GM12865 (cell line): ENCODE measurements around the gene EFCAB11.

Source experiments
- DNase-seq: peaks from one replicate; pipeline ENCODE4 v3.0.0; 2010; ENCODE audit warnings: low read depth
- H3K4me3 ChIP-seq: 2 replicates; pipeline ENCODE4 v1.5.1; 2011; ENCODE audit warnings: mild to moderate bottlenecking, low read depth, low read length, control low read depth
- TF ChIP-seq, protein P1 (sequence below): IDR thresholded peaks from 2 replicates; pipeline ENCODE4 v1.5.1; 2011; ENCODE audit warnings: low read length, control low read depth, low read depth, inconsistent platforms; ENCODE audit not compliant: insufficient read depth; ENCODE audit errors: missing control alignments

The EFCAB11 gene

GRCh38 chr14:89990218-89990617 lies 35.7 kb upstream of the EFCAB11 start:
- no peak for DNase-seq
- H3K4me3 ChIP-seq, result no peak overlapping the region
- TF ChIP-seq, protein P1, sequence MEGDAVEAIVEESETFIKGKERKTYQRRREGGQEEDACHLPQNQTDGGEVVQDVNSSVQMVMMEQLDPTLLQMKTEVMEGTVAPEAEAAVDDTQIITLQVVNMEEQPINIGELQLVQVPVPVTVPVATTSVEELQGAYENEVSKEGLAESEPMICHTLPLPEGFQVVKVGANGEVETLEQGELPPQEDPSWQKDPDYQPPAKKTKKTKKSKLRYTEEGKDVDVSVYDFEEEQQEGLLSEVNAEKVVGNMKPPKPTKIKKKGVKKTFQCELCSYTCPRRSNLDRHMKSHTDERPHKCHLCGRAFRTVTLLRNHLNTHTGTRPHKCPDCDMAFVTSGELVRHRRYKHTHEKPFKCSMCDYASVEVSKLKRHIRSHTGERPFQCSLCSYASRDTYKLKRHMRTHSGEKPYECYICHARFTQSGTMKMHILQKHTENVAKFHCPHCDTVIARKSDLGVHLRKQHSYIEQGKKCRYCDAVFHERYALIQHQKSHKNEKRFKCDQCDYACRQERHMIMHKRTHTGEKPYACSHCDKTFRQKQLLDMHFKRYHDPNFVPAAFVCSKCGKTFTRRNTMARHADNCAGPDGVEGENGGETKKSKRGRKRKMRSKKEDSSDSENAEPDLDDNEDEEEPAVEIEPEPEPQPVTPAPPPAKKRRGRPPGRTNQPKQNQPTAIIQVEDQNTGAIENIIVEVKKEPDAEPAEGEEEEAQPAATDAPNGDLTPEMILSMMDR, result no peak

DNA sequence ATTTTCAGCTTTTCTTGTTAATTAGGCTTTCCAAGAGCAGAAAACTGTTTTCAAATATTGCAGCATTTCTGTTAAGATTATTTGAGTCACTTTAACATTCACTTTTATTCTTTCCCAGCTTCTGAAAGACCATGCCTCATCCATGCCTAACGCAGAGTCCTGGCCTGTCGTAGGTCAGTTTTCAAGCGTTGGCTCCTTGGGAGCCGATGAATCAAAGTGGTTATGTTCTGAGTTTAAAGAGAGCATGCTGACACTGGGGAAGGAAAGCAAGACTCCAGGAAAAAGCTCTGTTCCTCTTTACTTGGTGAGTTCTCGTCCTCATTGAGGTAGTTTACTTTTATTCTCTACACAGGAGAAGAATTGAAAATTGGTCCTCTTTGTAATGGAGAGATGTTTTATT lies 34.3 kb upstream of the EFCAB11 start:
- TF ChIP-seq, protein P1, result no peak
- no peak overlapping the region for H3K4me3 ChIP-seq
- DNase-seq, result no peak

GRCh38 chr14:89987161-89987475 lies 32.6 kb upstream of the EFCAB11 start:
- TF ChIP-seq, protein P1, result no peak
- DNase-seq, result no peak
- no peak overlapping the region for H3K4me3 ChIP-seq

DNA sequence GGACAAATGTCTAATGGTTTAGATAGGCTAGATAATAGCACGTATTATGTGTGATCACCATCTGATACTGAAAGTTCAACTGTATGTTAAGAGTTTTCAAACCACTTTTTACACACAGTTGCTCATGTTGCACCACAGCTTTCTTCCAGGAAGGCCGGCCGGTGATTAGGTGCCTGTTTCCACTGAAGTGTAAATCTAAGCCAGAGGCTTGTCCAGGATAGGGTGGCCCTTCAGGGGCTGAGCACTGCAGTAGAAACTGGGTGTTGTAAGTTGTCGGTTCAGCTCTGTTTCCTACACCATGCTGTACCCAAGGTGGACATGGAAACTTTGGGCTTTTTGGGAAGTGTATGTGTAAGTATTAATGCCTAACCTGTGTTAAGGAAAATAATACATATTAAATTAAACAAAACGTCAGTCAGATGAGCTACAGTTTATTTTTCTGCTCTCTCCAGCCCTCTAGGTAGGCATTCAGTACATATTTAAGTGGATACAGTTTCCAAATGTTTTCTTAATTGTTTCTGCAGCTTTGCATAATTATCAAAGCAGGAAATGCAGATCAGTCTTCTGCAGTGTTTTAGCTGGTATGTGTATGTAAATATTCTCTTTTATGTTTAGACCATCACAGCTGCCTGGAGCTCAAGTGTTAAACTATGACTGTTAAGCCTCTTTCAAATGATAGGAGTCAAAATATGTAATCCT lies 32.1 kb upstream of the EFCAB11 start:
- TF ChIP-seq, protein P1, result no peak
- no peak overlapping the region for H3K4me3 ChIP-seq
- DNase-seq, result no peak

DNA sequence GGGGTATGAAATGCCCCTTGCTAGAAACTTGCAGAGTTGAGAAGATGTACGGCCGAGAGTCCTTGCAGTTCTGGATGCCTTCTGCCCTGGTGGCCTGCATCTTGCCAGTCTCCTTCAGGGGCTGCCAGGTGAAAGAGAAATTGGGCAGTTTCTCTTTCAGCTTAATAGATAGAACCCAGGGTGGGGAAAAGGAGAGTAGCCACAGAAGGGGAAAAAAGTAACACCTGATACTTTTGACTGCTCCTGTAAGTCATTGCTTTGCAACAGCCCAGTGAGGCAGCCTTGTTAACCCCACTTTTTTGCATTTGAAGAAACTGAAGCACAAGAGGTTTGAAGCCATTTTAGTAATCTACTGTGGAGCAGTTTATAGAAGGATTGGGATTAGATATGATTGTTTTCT lies 28.8 kb upstream of the EFCAB11 start:
- TF ChIP-seq, protein P1, result no peak
- peak; percentile 26 for DNase-seq
- no peak overlapping the region for H3K4me3 ChIP-seq

- TF ChIP-seq, protein P1, result no peak
- H3K4me3 ChIP-seq, result no peak overlapping the region
- no peak for DNase-seq
Measured at GRCh38 chr14:89978656-89979055, 24.1 kb upstream of the EFCAB11 start.

DNA sequence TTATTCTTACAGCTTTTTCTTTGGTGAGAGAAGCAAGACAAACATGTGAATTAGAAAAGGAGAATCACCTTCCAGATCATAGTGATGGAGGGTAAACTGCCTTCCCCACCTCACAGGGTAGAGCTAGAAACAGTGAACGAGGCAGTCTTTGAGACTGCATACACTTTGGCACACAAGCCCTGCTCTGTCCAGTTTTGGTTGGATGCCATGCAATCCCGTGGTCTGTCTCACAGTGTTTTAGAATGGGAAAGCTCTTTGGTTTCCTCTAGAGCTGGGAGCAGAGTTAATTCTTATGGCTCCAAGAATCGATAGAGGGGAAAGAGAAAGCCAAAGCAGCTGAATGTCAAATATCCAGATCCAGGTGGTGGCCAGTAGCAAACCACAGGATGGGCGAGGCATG lies 23.1 kb upstream of the EFCAB11 start:
- H3K4me3 ChIP-seq, result no peak overlapping the region
- no peak for DNase-seq
- TF ChIP-seq, protein P1, result no peak
